ENCODE results near the gene SLC16A13.

DNA sequence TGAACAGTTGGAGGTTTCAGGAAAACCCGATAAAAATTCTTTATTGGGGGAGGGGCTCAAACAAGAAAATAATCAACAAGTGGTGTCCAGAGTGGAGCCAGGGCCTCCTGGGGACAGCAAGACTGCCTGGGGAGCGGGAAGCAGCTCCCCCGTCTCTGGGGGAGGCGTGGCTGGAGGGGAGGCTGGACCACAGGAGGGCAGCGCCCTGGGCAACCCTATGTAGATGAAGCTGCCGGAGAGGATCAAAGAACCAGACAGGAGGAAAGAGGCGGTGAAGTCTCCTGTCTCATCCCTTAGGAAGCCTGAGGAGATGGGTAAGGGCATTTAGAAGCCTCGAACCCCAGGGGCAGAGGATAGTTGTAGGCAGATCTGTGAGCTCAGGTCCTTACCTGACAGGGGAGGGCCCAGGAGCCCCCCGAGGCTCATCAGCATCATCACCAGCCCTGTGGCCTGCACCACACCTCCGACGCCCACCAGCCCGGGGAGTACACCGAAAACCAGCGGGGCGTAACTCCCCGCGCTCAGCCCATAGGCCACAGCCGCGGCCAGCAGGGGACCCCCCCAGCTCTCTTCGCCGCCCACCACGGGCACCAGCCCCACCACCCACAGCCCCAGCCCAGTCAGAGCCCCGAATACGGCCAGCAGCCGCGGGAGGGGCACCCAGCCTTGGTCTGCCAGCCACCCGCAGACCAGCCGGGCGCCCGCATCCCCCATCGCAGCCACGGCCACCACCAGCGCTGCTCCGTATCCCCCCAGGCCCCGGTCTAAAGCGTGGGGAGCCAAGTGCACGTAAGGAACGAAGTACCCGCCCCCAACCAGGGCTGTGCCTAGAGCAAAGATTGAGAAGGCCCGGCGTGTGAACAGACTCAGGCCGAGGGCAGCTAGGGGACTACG is 6.0 kb downstream of the SLC16A13 start:
- TF ChIP-seq CTCF (conservative IDR thresholded peaks at IDR 0.05): no peak
- TF ChIP-seq EZH2 (IDR thresholded peaks at IDR 0.05; ENCODE audit: low read depth): no peak

Data from PC-9 (cell line).